GM12873 (cell line): ENCODE data around the gene COBL.

Experiments
- CTCF ChIP-seq: IDR thresholded peaks from 2 replicates; pipeline ENCODE4 v1.5.1; 2012; ENCODE audit warnings: low read depth, mild to moderate bottlenecking, moderate library complexity, low read length, control low read depth; ENCODE audit not compliant: insufficient read depth; ENCODE audit errors: missing control alignments

COBL gene

GRCh38 chr7:51256209-51256781 lies 60.3 kb downstream of the COBL start:
- TF ChIP-seq CTCF: no peak

- no peak for TF ChIP-seq CTCF
These were observed 60.9 kb downstream of the COBL start for GRCh38 chr7:51255536-51256208.

GRCh38 chr7:51255036-51255435 lies 61.6 kb downstream of the COBL start:
- TF ChIP-seq CTCF: no peak

GRCh38 chr7:51253157-51253556 lies 63.5 kb downstream of the COBL start:
- no peak for TF ChIP-seq CTCF

- no peak for TF ChIP-seq CTCF
These were observed 65.3 kb downstream of the COBL start for GRCh38 chr7:51251290-51251689.

GRCh38 chr7:51250512-51250911 lies 66.1 kb downstream of the COBL start:
- TF ChIP-seq CTCF: no peak

- TF ChIP-seq CTCF: no peak
These were observed 66.6 kb downstream of the COBL start for GRCh38 chr7:51249991-51250390.
